ENCODE data around the gene TNN.

DNA sequence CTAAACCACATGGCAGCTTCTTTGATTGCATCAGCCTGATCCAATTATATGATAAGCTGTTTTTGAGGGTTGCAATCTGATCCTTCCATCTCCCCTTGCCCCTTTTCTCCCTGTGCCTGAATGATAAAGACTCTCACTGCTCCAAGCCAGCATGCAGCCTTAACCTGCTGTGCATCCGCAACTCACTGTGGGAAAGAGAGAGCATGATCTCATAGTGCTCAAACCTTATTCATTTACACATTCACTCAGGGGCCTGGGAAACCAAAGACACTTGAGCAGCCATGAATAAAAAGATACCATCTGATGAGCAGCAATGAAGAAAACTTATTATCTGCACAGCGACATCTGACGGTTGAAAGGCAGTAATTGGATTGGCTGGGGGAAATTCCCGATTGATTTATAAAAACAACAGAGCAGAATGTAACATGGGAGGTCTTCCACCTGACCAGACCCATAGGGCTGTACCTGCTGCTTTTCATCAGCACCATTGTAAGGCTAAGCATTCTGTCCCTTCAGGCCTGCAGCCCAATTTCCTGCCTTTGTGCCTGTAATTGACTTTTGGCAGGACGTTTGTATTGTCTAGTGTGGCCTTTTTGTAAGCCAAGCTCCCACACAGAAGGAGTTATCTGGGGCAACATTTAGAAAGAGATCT lies 62.5 kb downstream of the TNN start:
- TF ChIP-seq, protein P1, sequence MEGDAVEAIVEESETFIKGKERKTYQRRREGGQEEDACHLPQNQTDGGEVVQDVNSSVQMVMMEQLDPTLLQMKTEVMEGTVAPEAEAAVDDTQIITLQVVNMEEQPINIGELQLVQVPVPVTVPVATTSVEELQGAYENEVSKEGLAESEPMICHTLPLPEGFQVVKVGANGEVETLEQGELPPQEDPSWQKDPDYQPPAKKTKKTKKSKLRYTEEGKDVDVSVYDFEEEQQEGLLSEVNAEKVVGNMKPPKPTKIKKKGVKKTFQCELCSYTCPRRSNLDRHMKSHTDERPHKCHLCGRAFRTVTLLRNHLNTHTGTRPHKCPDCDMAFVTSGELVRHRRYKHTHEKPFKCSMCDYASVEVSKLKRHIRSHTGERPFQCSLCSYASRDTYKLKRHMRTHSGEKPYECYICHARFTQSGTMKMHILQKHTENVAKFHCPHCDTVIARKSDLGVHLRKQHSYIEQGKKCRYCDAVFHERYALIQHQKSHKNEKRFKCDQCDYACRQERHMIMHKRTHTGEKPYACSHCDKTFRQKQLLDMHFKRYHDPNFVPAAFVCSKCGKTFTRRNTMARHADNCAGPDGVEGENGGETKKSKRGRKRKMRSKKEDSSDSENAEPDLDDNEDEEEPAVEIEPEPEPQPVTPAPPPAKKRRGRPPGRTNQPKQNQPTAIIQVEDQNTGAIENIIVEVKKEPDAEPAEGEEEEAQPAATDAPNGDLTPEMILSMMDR (IDR thresholded peaks at IDR 0.05; ENCODE audit: low read depth, low read length), result peak; percentile 36
- TF ChIP-seq EZH2phosphoT487 (IDR thresholded peaks at IDR 0.05; ENCODE audit: low read depth), result no peak

Data from OCI-LY3 (cell line).